ENCODE results near the gene BARHL1.
A peak's percentile ranks its signal among the peaks of the same experiment; 100 is the strongest.
"Not testable (repeated sequence)": the region's sequence is repeated elsewhere in the genome, so short reads cannot be mapped to it uniquely, and the experiment has no call there.

The BARHL1 gene

GRCh38 chr9:132557159-132557558 lies 25.2 kb upstream of the BARHL1 start:
- DNase-seq = no peak

DNA sequence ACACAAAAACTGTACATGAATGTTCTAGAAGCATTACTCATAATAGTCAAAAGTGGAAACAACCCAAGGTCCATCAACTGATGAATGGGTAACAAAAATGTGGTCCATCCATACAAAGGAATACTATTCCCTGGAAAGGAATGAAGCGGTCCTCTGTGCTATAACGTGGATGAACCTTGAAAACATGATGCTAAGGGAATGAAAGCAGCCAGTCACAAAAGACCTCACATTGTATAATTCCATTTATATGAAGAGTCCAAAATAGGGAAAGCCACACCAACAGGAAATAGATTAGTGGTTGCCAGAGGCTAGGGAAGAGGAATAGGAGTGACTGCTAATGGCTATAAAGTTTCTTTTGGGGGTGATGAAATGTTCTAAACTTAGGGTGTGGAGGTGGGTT lies 22.7 kb upstream of the BARHL1 start:
- no peak for DNase-seq

DNA sequence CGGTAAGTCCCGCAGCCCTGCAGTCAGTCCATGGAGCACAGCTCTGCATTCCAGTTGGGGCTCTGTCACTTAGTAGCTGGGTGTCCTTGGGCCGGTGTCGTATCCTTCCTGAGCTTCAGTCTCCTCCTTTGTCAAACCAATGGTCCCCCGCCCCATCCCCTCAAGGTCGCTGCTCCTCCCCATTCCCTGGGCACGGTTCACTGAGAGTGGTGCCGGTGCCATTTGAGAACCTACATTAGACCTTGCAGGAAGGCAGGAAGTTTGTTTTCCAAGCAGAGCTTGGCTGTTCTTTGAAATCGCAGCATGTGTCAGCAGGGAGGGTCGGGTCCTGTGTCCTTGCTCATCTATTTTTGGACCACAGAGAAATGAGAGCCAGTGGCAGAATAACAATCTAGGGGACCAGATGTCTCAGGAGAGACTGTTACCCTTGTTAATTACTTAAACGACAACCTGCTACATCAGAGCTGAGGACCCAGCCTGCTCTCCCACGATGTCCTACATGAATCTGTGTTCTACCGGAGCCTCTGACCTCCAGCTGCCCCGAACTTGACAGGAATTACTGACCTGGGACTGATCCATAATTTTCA lies 21.7 kb upstream of the BARHL1 start:
- peak; percentile 37 to 85 for DNase-seq

DNA sequence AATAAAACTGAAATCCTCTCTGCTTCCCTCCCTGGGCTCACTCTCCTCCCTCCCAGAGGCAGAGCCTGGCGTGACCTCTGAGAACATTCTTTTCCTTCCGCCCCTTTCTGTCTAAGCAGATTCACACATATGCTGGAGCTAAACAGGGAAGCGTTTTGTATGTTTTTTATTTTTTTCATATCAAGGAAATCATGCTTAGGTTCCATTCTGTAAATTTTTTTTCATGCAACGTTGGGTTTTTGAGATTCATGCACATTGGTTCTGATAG lies 20.2 kb upstream of the BARHL1 start:
- no peak for DNase-seq

DNA sequence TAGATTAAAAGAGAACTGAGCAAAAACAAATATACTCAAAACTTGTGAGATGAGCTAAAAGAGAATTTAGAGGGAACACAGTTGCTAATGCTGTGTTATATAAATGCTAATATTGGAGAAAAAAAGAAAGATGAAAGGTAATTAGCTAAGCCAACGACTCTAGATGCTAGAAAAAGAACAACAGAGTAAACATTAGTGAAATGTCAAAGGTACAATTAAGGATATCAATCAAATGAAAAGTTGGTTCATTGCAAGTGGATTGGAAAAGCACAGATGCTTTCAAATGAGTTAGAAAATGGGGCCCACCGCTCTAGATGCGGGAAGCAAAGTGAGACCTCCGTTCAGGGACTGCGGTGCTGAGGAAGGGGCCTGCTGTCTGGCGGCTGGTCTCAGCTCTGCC lies 17.9 kb upstream of the BARHL1 start:
- no peak for DNase-seq

DNA sequence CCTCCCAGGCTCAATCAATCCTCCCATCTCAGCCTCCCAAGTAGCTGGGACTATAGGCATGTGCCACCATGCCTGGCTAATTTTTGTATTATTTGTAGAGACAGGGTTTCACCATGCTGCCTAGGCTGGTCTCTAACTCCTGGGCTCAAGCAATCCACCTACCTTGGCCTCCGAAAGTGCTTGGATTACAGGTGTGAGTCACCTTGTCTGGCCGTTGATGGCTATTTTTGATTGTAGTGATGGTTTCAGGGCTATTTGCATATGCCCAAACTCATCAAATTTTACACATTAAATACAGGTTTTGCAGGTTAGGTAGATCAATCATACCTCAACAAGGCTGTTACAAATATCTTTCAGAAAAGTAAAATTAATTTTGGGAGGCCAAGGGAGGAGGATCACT lies 13.6 kb upstream of the BARHL1 start:
- DNase-seq = not testable (repeated sequence)

GRCh38 chr9:132571806-132572600 lies 10.4 kb upstream of the BARHL1 start:
- no peak for DNase-seq

DNA sequence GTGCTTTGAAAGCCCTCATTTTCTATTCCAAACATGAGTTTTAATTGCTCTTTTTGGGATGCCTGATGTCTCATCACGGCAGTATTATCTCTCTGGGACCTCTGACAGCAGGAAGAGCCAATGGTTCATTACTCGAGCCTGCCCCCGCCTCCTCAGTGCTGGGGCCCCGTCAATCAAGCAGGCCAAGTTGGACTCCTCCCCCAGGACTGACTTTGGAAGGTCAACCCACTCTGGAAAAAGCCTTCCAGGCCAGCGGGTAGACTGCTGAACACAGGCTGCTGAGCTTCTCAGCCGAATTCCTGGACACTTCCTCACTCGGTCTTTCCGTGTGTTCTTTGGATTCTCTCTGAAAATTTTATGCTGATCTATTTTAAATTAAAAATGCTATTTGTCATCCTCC lies 9.5 kb upstream of the BARHL1 start:
- no peak for DNase-seq

DNA sequence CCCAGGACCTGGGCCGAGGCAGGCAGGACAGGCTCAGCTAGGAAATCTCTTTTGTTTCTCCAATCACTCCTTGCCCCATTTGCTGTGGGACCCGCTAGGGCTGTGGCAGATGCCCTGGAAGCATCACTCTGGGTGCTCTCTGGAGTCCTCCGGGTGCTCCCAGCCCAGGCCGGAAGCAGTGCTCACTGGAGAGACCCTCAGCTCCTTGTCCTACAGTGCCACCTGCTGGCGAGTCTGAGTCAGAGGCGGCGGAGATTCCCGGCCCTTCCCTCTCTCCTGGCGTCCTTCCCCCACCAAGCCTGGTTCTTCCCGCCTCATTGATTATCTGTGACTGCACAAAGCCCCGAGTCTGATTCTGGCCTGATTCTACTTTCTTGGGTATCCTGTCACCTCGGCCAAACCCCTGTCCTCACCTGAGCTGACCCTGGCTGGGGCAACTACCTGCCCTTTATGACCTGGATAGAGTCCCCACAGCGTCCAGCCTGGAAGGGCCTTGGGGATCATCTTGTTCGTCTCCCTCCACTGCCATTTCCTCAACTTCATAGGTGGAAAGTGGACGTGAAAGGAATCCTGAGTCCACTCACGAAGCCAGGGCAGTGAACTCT lies 7.3 kb upstream of the BARHL1 start:
- DNase-seq = peak; percentile 83 to 86

DNA sequence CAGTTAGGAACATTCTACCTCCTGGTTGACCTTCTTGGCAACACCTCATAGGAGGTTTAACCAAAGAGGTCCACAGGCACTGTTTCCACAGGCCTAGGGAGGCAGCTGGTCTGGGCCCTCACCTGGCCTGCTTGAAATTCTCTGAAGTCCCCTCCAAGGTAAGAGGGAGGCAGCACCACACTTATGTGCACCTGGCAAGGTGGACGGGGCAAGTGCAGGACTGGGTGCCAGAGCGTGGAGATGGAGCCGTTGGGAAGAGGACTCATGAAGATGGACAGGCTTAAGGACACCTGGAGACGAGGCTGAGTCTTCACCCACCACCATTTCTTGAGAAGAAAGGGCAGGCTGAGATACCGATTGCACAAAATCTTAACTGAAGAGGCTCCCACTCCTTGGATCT lies 6.6 kb upstream of the BARHL1 start:
- DNase-seq = no peak

DNA sequence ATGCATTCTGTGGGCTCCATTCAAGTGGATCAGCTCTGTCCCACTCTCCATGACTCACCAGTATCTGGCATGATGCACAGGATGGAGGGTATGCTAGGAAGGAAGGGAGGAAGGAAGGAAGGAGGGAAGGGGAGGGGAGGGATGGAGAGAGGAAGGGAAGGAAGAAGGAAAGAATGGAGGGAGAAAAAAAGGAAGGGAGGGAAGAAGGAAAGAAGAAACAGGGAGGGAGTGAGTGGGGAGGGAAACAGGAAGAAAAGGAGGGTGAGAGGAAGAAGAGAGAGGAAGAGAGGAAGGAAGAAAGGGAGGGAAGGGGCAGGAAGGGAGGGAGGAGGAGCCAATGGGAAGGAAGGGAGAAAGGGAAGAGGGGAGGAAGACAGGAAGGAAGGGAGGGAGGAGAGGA lies 5.3 kb upstream of the BARHL1 start:
- no peak for DNase-seq

DNA sequence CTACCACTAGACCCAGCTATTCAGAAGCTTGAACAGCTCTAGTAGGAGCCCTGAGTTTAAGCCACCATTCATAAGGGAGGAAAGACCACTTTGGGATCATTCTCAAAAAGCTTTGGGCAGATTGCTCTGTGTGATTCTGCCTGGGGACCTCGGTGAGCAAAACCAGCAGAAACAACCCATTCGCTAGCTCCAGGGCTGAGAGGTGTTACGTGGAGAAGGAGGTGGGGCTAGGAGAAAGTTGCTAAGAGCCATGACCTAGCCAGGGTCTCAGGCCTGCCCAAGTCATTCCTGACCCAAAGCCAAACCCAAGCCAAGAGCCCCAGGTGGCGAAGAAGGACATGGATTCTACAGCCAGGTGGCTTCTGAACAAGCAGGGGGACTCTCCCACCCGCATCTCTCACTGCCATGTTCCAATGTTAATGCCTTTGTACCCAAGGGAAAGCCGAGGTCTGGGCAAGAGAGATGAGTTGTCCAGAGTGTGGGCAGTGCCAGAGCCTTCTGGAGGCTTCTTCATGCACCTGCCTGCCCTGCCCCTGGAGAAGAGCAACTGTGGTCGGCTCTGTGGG lies 4.0 kb upstream of the BARHL1 start:
- no peak for DNase-seq

GRCh38 chr9:132579427-132579798 lies 3.0 kb upstream of the BARHL1 start:
- peak in 1 of 2 experiments; percentile 4 for DNase-seq

DNA sequence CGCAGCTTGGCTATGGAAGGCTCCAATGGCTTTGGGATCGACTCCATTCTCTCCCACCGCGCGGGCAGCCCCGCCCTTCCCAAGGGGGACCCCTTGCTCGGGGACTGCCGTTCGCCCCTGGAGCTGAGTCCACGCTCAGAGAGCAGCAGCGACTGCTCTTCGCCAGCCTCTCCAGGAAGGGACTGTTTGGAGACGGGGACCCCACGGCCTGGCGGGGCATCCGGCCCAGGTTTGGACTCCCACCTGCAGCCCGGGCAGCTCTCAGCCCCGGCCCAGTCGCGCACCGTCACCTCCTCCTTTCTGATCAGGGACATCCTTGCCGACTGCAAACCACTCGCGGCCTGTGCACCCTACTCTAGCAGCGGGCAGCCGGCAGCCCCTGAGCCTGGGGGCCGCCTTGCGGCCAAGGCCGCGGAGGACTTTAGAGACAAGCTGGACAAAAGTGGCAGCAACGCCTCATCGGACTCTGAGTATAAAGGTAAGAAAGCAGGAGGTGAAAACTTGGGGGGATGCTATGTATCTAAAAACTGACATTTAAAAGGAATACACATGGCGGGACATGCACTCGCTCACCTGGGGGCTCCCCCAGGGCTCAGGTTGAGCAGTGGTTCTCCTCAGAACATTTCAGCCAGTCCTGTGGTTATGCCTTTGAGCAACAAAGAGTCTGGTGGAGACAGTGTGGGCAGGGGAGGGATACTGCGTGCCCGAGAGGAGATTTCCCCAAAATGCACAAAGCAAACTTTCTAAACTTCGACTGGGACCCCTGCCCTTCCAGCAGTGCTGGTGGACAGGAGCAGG lies 579 bp downstream of the BARHL1 start:
- no peak for DNase-seq

DNA sequence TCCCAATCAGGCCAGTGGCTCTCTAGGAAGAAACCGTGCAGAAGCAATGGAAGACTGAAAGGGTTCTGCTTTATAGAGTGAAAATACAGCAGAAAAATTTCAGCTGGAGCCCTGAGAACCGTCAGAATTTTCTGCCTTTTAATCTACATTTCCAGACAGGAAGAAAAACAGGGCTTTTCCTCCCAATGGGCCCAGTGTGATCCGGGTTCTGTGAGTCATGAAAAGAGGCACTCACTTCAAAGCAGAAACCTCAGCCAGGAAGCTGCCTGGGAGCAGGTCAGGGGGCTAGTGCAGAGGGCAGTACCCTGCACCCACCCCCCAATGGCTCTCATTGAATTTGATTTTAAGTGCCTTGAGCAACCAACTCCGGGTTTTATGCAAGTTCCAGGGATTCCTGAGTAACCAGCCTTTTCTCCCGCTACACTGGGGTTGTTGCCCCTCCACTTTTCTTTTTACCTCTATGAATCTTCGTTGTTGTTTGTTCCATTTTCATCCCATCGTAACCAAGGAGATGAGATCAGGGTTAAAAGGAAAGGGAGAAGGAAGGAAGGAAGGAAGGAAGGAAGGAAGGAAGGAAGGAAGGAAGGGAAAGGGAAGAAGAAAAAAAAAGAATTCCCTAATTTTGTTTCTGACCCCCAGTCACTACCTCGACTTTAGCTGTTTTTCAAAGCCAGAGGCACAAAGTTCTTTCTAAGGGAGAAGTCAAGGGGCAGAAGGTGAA lies 1.3 kb downstream of the BARHL1 start:
- no peak for DNase-seq

- no peak for DNase-seq
Measured at GRCh38 chr9:132584601-132585560, 2.5 kb downstream of the BARHL1 start.

DNA sequence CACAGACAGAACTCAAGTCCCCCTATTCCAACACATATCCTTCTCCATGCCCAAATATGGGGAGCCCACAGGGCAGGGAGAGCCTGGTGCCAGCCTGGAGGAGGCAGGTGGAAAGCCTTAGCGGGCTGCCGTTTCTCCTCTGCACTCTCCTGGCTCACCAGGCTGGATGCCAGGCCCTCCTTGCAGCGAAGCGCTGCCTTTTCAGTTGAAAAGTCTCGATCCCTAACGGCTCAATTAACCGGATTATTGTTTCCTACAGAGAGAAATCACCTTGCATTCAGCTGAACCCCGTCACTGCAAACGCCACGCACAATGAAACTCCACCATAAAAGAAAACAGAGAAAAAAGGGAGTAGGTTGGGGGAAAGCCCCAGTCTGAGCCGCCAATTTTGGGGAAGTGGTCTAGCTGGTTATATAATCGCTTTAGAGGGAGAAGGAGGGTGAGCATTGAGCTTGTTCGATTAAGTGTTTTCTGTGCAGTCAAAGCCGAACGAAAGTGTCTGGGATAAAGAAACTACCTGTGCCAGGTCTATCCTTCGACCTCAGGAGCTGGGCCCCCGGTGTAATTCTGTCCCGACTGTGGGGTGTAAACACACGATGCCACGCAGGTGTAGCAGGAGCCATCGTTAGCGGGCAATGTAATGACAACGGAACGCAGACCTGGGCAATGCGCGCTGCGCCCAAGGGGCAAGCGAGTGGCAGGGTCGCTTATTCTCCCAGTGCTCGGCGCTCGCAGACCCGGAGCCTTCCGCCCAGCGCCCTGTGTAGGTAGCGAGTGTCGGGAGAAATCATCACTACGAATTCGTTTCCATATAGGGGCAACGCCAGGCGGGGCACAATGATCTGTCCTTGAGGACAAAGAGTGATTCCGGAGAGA lies 3.8 kb downstream of the BARHL1 start:
- DNase-seq = peak in 1 of 2 experiments; percentile 7

DNA sequence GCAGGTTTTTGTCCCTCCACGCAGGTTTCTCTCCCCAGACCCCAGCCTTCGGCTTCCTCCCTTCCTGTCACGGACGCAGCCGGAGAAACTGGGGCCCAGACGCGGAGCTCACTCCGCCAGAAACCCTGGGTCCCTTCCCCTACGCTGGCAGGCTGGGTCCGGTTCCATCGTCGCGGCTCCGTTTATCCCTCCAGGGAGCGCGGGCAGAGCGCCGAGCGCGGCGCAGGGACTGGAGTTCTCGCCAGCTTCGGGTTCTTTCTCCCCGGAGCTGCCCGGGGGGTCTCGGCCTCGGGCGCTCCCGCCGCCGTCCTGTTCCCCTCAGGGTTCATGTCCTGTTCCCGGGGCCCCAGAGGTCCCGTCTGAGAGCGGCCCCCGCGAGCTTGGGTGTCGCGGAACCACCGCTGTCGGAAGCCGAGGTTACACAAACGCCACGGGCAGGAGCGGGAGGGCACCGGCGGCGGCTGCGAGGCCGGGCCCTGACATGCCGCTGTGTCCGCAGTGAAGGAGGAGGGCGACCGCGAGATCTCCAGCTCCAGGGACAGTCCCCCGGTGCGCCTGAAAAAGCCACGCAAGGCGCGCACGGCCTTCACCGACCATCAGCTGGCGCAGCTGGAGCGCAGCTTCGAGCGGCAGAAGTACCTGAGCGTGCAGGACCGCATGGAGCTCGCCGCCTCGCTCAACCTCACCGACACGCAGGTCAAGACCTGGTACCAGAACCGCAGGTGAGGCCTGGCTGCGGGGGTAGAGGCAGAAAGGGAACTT lies 4.6 kb downstream of the BARHL1 start:
- no peak for DNase-seq

- no peak for DNase-seq
Measured at GRCh38 chr9:132587592-132587955, 5.2 kb downstream of the BARHL1 start.

GRCh38 chr9:132588098-132588497 lies 5.7 kb downstream of the BARHL1 start:
- no peak for DNase-seq
